ENCODE results near the gene SERPING1.

SERPING1 gene

GRCh38 chr11:57653163-57653562 is 55.7 kb downstream of the SERPING1 start:
- TF ChIP-seq CTCF (IDR thresholded peaks at IDR 0.05; ENCODE audit: insufficient read depth, missing control alignments), result no peak
- no peak for DNase-seq (ENCODE audit: insufficient read length, low spot score)
- no peak for FAIRE-seq

GRCh38 chr11:57656885-57657193 is 59.4 kb downstream of the SERPING1 start:
- FAIRE-seq, result no peak
- no peak for DNase-seq (ENCODE audit: insufficient read length, low spot score)
- TF ChIP-seq CTCF (IDR thresholded peaks at IDR 0.05; ENCODE audit: insufficient read depth, missing control alignments), result no peak

- no peak for TF ChIP-seq CTCF (IDR thresholded peaks at IDR 0.05; ENCODE audit: insufficient read depth, missing control alignments)
- no peak for FAIRE-seq
Observed at GRCh38 chr11:57657194-57658022, 59.9 kb downstream of the SERPING1 start, which contains the start of gene CLP1. Gene CLP1 (plus strand): TSS chr11:57657762. CDS start chr11:57659477, 1,715 bp downstream.

GRCh38 chr11:57658023-57658361 is 60.5 kb downstream of the SERPING1 start:
- DNase-seq (ENCODE audit: insufficient read length, low spot score) (no peak), FAIRE-seq (no peak)
- TF ChIP-seq CTCF (IDR thresholded peaks at IDR 0.05; ENCODE audit: insufficient read depth, missing control alignments), result no peak

More at GRCh38 chr11:57657194-57658022, 59.9 kb downstream of the SERPING1 start, which contains the start of gene CLP1:
- peak; percentile 80 for DNase-seq (ENCODE audit: insufficient read length, low spot score)

GRCh38 chr11:57659669-57660068 is 62.2 kb downstream of the SERPING1 start:
- no peak for TF ChIP-seq CTCF (IDR thresholded peaks at IDR 0.05; ENCODE audit: insufficient read depth, missing control alignments)
- DNase-seq (ENCODE audit: insufficient read length, low spot score), result no peak
- no peak for FAIRE-seq

- peak; percentile 43 for TF ChIP-seq CTCF (IDR thresholded peaks at IDR 0.05; ENCODE audit: insufficient read depth, missing control alignments)
- DNase-seq (ENCODE audit: insufficient read length, low spot score) (no peak), FAIRE-seq (no peak)
Observed at GRCh38 chr11:57662893-57663292, 65.4 kb downstream of the SERPING1 start.

GRCh38 chr11:57663975-57664374 is 66.5 kb downstream of the SERPING1 start:
- no peak for TF ChIP-seq CTCF (IDR thresholded peaks at IDR 0.05; ENCODE audit: insufficient read depth, missing control alignments)
- FAIRE-seq, result no peak

More at GRCh38 chr11:57663975-57664374, 66.5 kb downstream of the SERPING1 start:
- DNase-seq (ENCODE audit: insufficient read length, low spot score), result no peak
